GM21529 (cell line): Measurements from ENCODE around the gene TBC1D8.

Experiments
- ATAC-seq: cut with Tn5 transposase; IDR thresholded peaks from one replicate; pipeline ENCODE4 v1.9.1; 2021; ENCODE audit not compliant: unreplicated experiment

Gene TBC1D8

GRCh38 chr2:101162561-101163330 lies 11.6 kb upstream of the TBC1D8 start:
- ATAC-seq = no peak

GRCh38 chr2:101161658-101162057 lies 10.5 kb upstream of the TBC1D8 start:
- no peak for ATAC-seq

- no peak for ATAC-seq
Observed at GRCh38 chr2:101160454-101160853, 9.3 kb upstream of the TBC1D8 start.

GRCh38 chr2:101159526-101159925 lies 8.3 kb upstream of the TBC1D8 start:
- ATAC-seq = no peak

GRCh38 chr2:101157272-101157671 lies 6.1 kb upstream of the TBC1D8 start:
- no peak for ATAC-seq

- no peak for ATAC-seq
Observed at GRCh38 chr2:101153787-101154186, 2.6 kb upstream of the TBC1D8 start.

GRCh38 chr2:101153077-101153707 lies 2.0 kb upstream of the TBC1D8 start:
- ATAC-seq = no peak

GRCh38 chr2:101152272-101153076 lies 1.3 kb upstream of the TBC1D8 start:
- peak; percentile 59 for ATAC-seq

- ATAC-seq = no peak
Observed at GRCh38 chr2:101151859-101152271, 683 bp upstream of the TBC1D8 start.

GRCh38 chr2:101150306-101151145 lies 656 bp downstream of the TBC1D8 start:
- ATAC-seq = no peak

GRCh38 chr2:101149241-101150192 lies 1.7 kb downstream of the TBC1D8 start:
- no peak for ATAC-seq

GRCh38 chr2:101148777-101149176 lies 2.4 kb downstream of the TBC1D8 start:
- no peak for ATAC-seq

- no peak for ATAC-seq
Observed at GRCh38 chr2:101147971-101148370, 3.2 kb downstream of the TBC1D8 start.

- no peak for ATAC-seq
Observed at GRCh38 chr2:101147062-101147461, 4.1 kb downstream of the TBC1D8 start.

GRCh38 chr2:101146535-101146934 lies 4.6 kb downstream of the TBC1D8 start:
- ATAC-seq = no peak

GRCh38 chr2:101145406-101145805 lies 5.8 kb downstream of the TBC1D8 start:
- no peak for ATAC-seq

GRCh38 chr2:101142163-101142562 lies 9.0 kb downstream of the TBC1D8 start:
- no peak for ATAC-seq

- no peak for ATAC-seq
Observed at GRCh38 chr2:101140978-101141655, 10.1 kb downstream of the TBC1D8 start.

- no peak for ATAC-seq
Observed at GRCh38 chr2:101140237-101140636, 10.9 kb downstream of the TBC1D8 start.
